GM12891 (cell line): ENCODE measurements around the gene NRXN2.

ENCODE experiments used
- POLR2A ChIP-seq: IDR thresholded peaks from 2 replicates; pipeline ENCODE4 v1.6.1; 2011; ENCODE audit warnings: low read depth, low read length, control low read depth
- TAF1 ChIP-seq: IDR thresholded peaks from 2 replicates; pipeline ENCODE4 v1.6.1; 2011; ENCODE audit warnings: low read depth, low read length, control low read depth

- TF ChIP-seq POLR2A = no peak
- no peak for TF ChIP-seq TAF1
Observed at GRCh38 chr11:64581057-64581523, 141.9 kb downstream of the NRXN2 start.
